ENCODE measurements around the gene VAMP1. TPM values are rescaled to one million over a fixed set of nuclear protein-coding genes. Genes with fewer than 3 reads are reported as not detected.
"Not testable (repeated sequence)": the region's sequence is repeated elsewhere in the genome, so short reads cannot be mapped to it uniquely, and the experiment has no call there.

Gene VAMP1
- total and polyA plus RNA-seq, 2 experiments from 2014 or later = 13.9 to 16.1 TPM

- Histone ChIP-seq H3K27me3 (ENCODE audit: insufficient read depth) (no peaks in the 10 kb centered on the region), H3K4me1 (ENCODE audit: insufficient read depth) (peaks cover 14% of the 10 kb centered on the region), H2AFZ (no peak overlapping the region), H4K20me1 (replicated peaks; ENCODE audit: insufficient read depth) (peaks cover 8% of the 10 kb centered on the region), H3K79me2 (replicated peaks; ENCODE audit: insufficient read depth) (peaks cover 22% of the 10 kb centered on the region), H3K36me3 (ENCODE audit: insufficient read depth) (peaks cover 10% of the 10 kb centered on the region), H3K9me2 (ENCODE audit: insufficient read depth) (no peaks in the 10 kb centered on the region), H3F3A (replicated peaks; ENCODE audit: low read depth) (peaks cover 18% of the 10 kb centered on the region), H3K27ac (ENCODE audit: low read depth) (no peak overlapping the region), H3K4me2 (peak overlapping the region; percentile 98), H3K4me3 (peak overlapping the region; percentile 98)
- Mint-ChIP-seq H3K4me3 (peak overlapping the region; percentile 71), H3K27ac (no peak overlapping the region), H3K9me3 (no peaks in the 10 kb centered on the region), H3K4me1 (peaks cover 16% of the 10 kb centered on the region), H3K36me3 (ENCODE audit: low read depth) (peaks cover 29% of the 10 kb centered on the region), H3K27me3 (ENCODE audit: insufficient read depth, low read depth, poor library complexity) (peaks cover 11% of the 10 kb centered on the region)
- no peak for DNase-seq (ENCODE audit: low spot score)
- no peak for ATAC-seq
- no peak for TF ChIP-seq ZNF114 (CRISPR knock-in tag; IDR thresholded peaks at IDR 0.05)
- no peak for TF ChIP-seq STAT1 (IDR thresholded peaks at IDR 0.05; ENCODE audit: unreplicated experiment)
- TF ChIP-seq CREB1 (CRISPR knock-in tag; IDR thresholded peaks at IDR 0.05; ENCODE audit: low read depth) = no peak
These were observed 1.4 kb downstream of the VAMP1 start for GRCh38 chr12:6469092-6469491.

GRCh38 chr12:6468283-6468575 lies 2.2 kb downstream of the VAMP1 start:
- ATAC-seq = no peak
- Histone ChIP-seq H3K4me3 (no peak overlapping the region), H3K9me2 (ENCODE audit: insufficient read depth) (no peaks in the 10 kb centered on the region), H2AFZ (no peak overlapping the region), H3K4me2 (no peak overlapping the region), H3K79me2 (replicated peaks; ENCODE audit: insufficient read depth) (peaks cover 22% of the 10 kb centered on the region), H3K27me3 (ENCODE audit: insufficient read depth) (no peaks in the 10 kb centered on the region), H3F3A (replicated peaks; ENCODE audit: low read depth) (peaks cover 18% of the 10 kb centered on the region), H3K4me1 (ENCODE audit: insufficient read depth) (peaks cover 14% of the 10 kb centered on the region), H3K36me3 (ENCODE audit: insufficient read depth) (peaks cover 12% of the 10 kb centered on the region), H3K27ac (ENCODE audit: low read depth) (no peak overlapping the region), H4K20me1 (replicated peaks; ENCODE audit: insufficient read depth) (peaks cover 8% of the 10 kb centered on the region)
- Mint-ChIP-seq H3K27ac (no peak overlapping the region), H3K4me1 (peaks cover 16% of the 10 kb centered on the region), H3K27me3 (ENCODE audit: insufficient read depth, low read depth, poor library complexity) (peaks cover 11% of the 10 kb centered on the region), H3K9me3 (no peaks in the 10 kb centered on the region), H3K4me3 (no peak overlapping the region; the same call in 2 of the 3 replicates), H3K36me3 (ENCODE audit: low read depth) (peaks cover 35% of the 10 kb centered on the region)
- DNase-seq (ENCODE audit: low spot score) = no peak
- TF ChIP-seq NANOG (IDR thresholded peaks at IDR 0.05; ENCODE audit: borderline replicate concordance) = no peak
- no peak for TF ChIP-seq EZH2phosphoT487 (IDR thresholded peaks at IDR 0.05; ENCODE audit: unreplicated experiment)
- no peak for TF ChIP-seq REST (IDR thresholded peaks at IDR 0.05; ENCODE audit: unreplicated experiment)
- TF ChIP-seq JUNB (IDR thresholded peaks at IDR 0.05; ENCODE audit: unreplicated experiment) = no peak
- no peak for TF ChIP-seq ETS1 (IDR thresholded peaks at IDR 0.05)

- not testable (repeated sequence) for H2AFZ ChIP-seq; ATAC-seq; H3K9me3 Mint-ChIP-seq; H3K4me3 ChIP-seq; H4K20me1 ChIP-seq (replicated peaks; ENCODE audit: insufficient read depth); H3K27ac ChIP-seq (ENCODE audit: low read depth); H3K9me2 ChIP-seq (ENCODE audit: insufficient read depth); H3K4me2 ChIP-seq; H3K27me3 ChIP-seq (ENCODE audit: insufficient read depth); H3K4me3 Mint-ChIP-seq; H3K27ac Mint-ChIP-seq; DNase-seq (ENCODE audit: low spot score)
- Histone ChIP-seq H3K4me1 (ENCODE audit: insufficient read depth) (peaks cover 14% of the 10 kb centered on the region), H3F3A (replicated peaks; ENCODE audit: low read depth) (peaks cover 18% of the 10 kb centered on the region), H3K36me3 (ENCODE audit: insufficient read depth) (peaks cover 12% of the 10 kb centered on the region), H3K79me2 (replicated peaks; ENCODE audit: insufficient read depth) (peaks cover 22% of the 10 kb centered on the region)
- Mint-ChIP-seq H3K36me3 (ENCODE audit: low read depth) (peaks cover 39% of the 10 kb centered on the region), H3K27me3 (ENCODE audit: insufficient read depth, low read depth, poor library complexity) (peaks cover 11% of the 10 kb centered on the region), H3K4me1 (peaks cover 16% of the 10 kb centered on the region)
These were observed 2.8 kb downstream of the VAMP1 start for GRCh38 chr12:6467571-6468282.

GRCh38 chr12:6466751-6467150 lies 3.7 kb downstream of the VAMP1 start:
- DNase-seq (ENCODE audit: low spot score); H3K27ac Mint-ChIP-seq: not testable (repeated sequence)

More at GRCh38 chr12:6466751-6467150, 3.7 kb downstream of the VAMP1 start:
- Histone ChIP-seq H3K4me1 (ENCODE audit: insufficient read depth) (peaks cover 14% of the 10 kb centered on the region), H3F3A (replicated peaks; ENCODE audit: low read depth) (peaks cover 11% of the 10 kb centered on the region), H3K36me3 (ENCODE audit: insufficient read depth) (peaks cover 12% of the 10 kb centered on the region), H3K79me2 (replicated peaks; ENCODE audit: insufficient read depth) (peaks cover 22% of the 10 kb centered on the region)
- not testable (repeated sequence) for H3K27ac ChIP-seq (ENCODE audit: low read depth); H3K9me3 Mint-ChIP-seq; H4K20me1 ChIP-seq (replicated peaks; ENCODE audit: insufficient read depth); ATAC-seq; H3K4me3 ChIP-seq; H3K27me3 ChIP-seq (ENCODE audit: insufficient read depth); H2AFZ ChIP-seq; H3K4me2 ChIP-seq; H3K9me2 ChIP-seq (ENCODE audit: insufficient read depth); H3K4me3 Mint-ChIP-seq
- Mint-ChIP-seq H3K4me1 (peaks cover 16% of the 10 kb centered on the region), H3K36me3 (ENCODE audit: low read depth) (peaks cover 48% of the 10 kb centered on the region), H3K27me3 (ENCODE audit: insufficient read depth, low read depth, poor library complexity) (peaks cover 13% of the 10 kb centered on the region)

All from GM23338 (cell line).